ENCODE data around the gene TUBGCP5. TPM values are rescaled to one million over a fixed set of nuclear protein-coding genes. Genes with fewer than 3 reads are reported as not detected.

TUBGCP5 gene
- total and polyA plus RNA-seq, 7 donors = 3.0 to 32.3 (median 18.1) TPM

DNA sequence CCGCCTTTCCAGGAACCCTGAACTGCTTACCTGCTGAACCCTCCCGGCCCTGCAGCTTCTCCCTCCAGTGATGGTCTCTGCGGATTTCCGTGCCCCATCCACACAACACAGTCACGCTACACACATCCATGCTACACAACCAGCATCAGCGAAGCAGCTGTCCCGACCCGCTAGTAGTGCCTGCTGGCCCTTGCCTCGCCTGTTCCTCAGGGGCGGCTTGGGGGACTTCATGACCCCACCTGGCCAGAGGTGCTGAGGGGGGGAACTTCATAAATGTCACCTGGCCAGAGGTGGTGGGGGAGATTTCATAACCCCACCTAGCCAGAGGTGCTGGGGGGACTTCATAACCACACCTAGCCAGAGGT, 530 bp upstream of the TUBGCP5 start:
- peak overlapping the region; percentile 76 to 88 (median 86) for H3K27ac ChIP-seq
- TF ChIP-seq, protein P1, sequence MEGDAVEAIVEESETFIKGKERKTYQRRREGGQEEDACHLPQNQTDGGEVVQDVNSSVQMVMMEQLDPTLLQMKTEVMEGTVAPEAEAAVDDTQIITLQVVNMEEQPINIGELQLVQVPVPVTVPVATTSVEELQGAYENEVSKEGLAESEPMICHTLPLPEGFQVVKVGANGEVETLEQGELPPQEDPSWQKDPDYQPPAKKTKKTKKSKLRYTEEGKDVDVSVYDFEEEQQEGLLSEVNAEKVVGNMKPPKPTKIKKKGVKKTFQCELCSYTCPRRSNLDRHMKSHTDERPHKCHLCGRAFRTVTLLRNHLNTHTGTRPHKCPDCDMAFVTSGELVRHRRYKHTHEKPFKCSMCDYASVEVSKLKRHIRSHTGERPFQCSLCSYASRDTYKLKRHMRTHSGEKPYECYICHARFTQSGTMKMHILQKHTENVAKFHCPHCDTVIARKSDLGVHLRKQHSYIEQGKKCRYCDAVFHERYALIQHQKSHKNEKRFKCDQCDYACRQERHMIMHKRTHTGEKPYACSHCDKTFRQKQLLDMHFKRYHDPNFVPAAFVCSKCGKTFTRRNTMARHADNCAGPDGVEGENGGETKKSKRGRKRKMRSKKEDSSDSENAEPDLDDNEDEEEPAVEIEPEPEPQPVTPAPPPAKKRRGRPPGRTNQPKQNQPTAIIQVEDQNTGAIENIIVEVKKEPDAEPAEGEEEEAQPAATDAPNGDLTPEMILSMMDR (IDR thresholded peaks at IDR 0.05) = no peak
- TF ChIP-seq POLR2AphosphoS5 (IDR thresholded peaks at IDR 0.05) (no peak), EP300 (IDR thresholded peaks at IDR 0.05) (no peak), POLR2A (IDR thresholded peaks at IDR 0.05) (no peak)
- DNase-seq = no peak
- H3K4me3 ChIP-seq = peak overlapping the region; percentile 47 to 96 (median 89)
- WGBS, 2 donors = 21 to 44% methylated on average over 10 of the region's 10 CpGs
- H3K9me3 ChIP-seq = no peaks in the 10 kb centered on the region
- H3K27me3 ChIP-seq = no peaks in the 10 kb centered on the region
- H3K4me1 ChIP-seq = peaks cover 0 to 22% (median 14%) of the 10 kb centered on the region in 4 donors
- H3K36me3 ChIP-seq = peaks cover 0 to 21% (median 0%) of the 10 kb centered on the region in 4 donors
- intact Hi-C loops (cut with DNase I) = loop anchor here (2.0 to 10.0 kb wide), 4 partner anchors 65 to 425 kb away; partner anchors contain the start of gene NIPA2

DNA sequence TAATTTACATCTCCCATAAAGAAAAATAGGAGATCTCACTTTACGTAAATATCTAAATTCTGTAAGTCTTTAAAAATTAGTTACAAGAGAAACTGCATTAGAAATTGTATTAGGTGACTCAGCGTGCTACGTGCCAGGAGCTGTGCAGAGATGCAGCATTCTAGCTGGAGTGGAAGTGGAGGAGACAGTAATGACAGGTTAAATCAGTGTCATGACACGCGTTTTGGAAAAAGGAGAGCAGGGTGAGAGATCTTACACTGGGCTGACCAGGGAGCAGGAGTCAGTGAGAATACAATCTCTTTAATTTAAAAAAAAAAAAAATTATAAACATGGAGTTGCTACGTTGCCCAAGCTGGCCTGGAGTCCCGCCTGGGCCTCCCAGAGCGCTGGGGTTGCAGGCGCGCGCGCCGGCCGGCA, 635 bp downstream of the TUBGCP5 start:
- intact Hi-C loops (cut with DNase I) = loop anchor here (2.0 to 10.0 kb wide), 4 partner anchors 64 to 426 kb away; partner anchors contain the start of gene NIPA2
- H3K4me1 ChIP-seq = peaks cover 0 to 22% (median 14%) of the 10 kb centered on the region in 4 donors
- 2 to 5% methylated on average over 14 of the region's 14 CpGs for WGBS, 2 donors
- H3K27ac ChIP-seq = peak overlapping the region; percentile 76 to 88 (median 86)
- no peaks in the 10 kb centered on the region for H3K27me3 ChIP-seq
- TF ChIP-seq, protein P1 (IDR thresholded peaks at IDR 0.05) = no peak
- TF ChIP-seq POLR2A (IDR thresholded peaks at IDR 0.05) (no peak), POLR2AphosphoS5 (IDR thresholded peaks at IDR 0.05) (no peak), EP300 (IDR thresholded peaks at IDR 0.05) (no peak)
- H3K9me3 ChIP-seq = no peaks in the 10 kb centered on the region
- H3K4me3 ChIP-seq = peak overlapping the region; percentile 47 to 96 (median 89)
- H3K36me3 ChIP-seq = peaks cover 0 to 33% (median 1%) of the 10 kb centered on the region in 4 donors
- no peak for DNase-seq

DNA sequence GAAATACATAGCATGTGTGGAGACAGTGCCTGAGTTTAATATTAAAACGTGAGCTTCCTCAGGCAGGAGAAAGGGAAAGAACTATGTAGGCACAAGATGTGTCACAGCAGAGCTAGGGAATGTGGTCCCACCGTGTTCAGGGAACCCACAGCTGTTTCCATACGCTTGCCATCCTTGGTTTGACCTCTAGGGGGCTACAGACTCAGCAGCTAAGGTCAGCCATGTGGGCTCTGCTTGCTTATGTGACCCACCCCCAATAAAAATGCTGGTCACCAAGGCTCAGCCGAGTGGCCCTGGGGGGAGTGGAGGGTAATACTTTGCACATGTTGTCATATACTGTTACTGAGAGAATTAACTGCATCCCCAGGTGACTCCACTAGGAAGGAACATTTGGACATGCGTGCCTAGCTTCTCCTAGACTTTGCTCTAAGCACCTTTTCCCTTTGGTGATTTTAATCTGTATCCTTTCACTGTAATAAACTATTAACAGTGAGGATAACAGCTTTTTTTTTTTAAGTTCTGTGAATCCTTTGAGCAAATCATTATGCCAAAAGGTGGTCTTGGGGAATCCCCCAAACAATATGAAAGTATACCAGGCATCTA, 3.3 kb downstream of the TUBGCP5 start:
- intact Hi-C loops (cut with DNase I) = loop anchor here (10.0 kb wide), 3 partner anchors 61 to 429 kb away; no protein-coding TSS in a partner anchor
- 47 to 55% methylated on average over 5 of the region's 5 CpGs for WGBS, 2 donors

DNA sequence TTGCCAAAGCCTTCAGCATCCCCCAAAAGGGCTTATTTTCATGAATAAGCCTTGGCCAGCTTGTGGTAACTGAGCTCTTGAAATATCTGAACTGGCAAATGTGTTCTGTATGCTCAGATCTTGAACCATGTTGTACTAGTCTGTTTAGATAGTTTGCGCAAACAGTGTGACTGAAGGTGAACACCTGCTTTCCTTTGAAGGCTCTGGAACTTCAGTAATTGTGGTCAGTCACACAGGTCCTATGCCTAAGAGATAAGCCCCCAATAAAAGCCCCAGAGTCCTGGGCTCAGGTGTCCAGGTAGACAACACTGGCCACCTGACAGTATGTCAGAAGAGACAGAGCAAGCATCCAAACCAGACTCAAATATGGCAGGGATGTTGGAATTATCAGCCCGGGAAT, 5.4 kb downstream of the TUBGCP5 start:
- intact Hi-C loops (cut with DNase I) = loop anchor here (10.0 kb wide), 3 partner anchors 59 to 431 kb away; no protein-coding TSS in a partner anchor
- TF ChIP-seq EP300 (IDR thresholded peaks at IDR 0.05) (no peak), POLR2A (IDR thresholded peaks at IDR 0.05) (no peak), POLR2AphosphoS5 (IDR thresholded peaks at IDR 0.05) (no peak)
- TF ChIP-seq, protein P1 (IDR thresholded peaks at IDR 0.05) = no peak
- Histone ChIP-seq H3K9me3 (no peaks in the 10 kb centered on the region), H3K4me1 (peaks cover 0 to 18% (median 10%) of the 10 kb centered on the region in 4 donors), H3K27ac (no peak overlapping the region), H3K4me3 (no peak overlapping the region), H3K27me3 (no peaks in the 10 kb centered on the region), H3K36me3 (peaks cover 0 to 80% (median 29%) of the 10 kb centered on the region in 4 donors)
- no peak for DNase-seq
- 96 to 99% methylated on average over 2 of the region's 2 CpGs for whole genome bisulfite sequencing, 2 donors

More for the DNA sequence above, 3.3 kb downstream of the TUBGCP5 start:
- DNase-seq = no peak
- TF ChIP-seq POLR2A (IDR thresholded peaks at IDR 0.05) (no peak), POLR2AphosphoS5 (IDR thresholded peaks at IDR 0.05) (no peak), EP300 (IDR thresholded peaks at IDR 0.05) (no peak)
- TF ChIP-seq, protein P1 (IDR thresholded peaks at IDR 0.05) = peak; percentile 10 to 59 (median 38)
- H3K27me3 ChIP-seq = no peaks in the 10 kb centered on the region
- peaks cover 0 to 22% (median 14%) of the 10 kb centered on the region in 4 donors for H3K4me1 ChIP-seq
- no peak overlapping the region for H3K27ac ChIP-seq
- no peaks in the 10 kb centered on the region for H3K9me3 ChIP-seq
- H3K4me3 ChIP-seq = no peak overlapping the region
- H3K36me3 ChIP-seq = peaks cover 0 to 60% (median 12%) of the 10 kb centered on the region in 4 donors

Measured in sigmoid colon (tissue), 7 donors.